Measurements from ENCODE around the gene TMEM250.

The TMEM250 gene

GRCh38 chr9:136121801-136122200 lies 3.1 kb upstream of the TMEM250 start:
- H2BK5ac ChIP-seq (ENCODE audit: low read depth, low read length, poor library complexity, severe bottlenecking), result no peak overlapping the region
- no peak overlapping the region for H3K23ac ChIP-seq (ENCODE audit: low read length in 2 of 2)
- peaks cover 0 to 4% of the 10 kb centered on the region in 2 experiments for H3K36me3 ChIP-seq (ENCODE audit: control insufficient read depth in 1 of 2, insufficient read depth in 2 of 2, low read depth in 1 of 2, low read length in 2 of 2)
- 93% methylated on average over 9 of the region's 9 CpGs for WGBS
- H3K27me3 ChIP-seq (ENCODE audit: control insufficient read depth in 1 of 2, insufficient read depth in 1 of 2, low read length in 2 of 2), result peaks cover 18 to 38% of the 10 kb centered on the region in 2 experiments
- H3K27ac ChIP-seq (ENCODE audit: low read length, poor library complexity, severe bottlenecking), result no peak overlapping the region
- H2BK120ac ChIP-seq (ENCODE audit: low read depth, low read length), result no peak overlapping the region
- no peak overlapping the region for H3K18ac ChIP-seq (ENCODE audit: low read depth in 1 of 2, low read length in 2 of 2)
- peaks cover 4% of the 10 kb centered on the region for H3K9me3 ChIP-seq (ENCODE audit: control insufficient read depth, low read length)
- H3K9ac ChIP-seq (ENCODE audit: low read length), result no peak overlapping the region
- peaks cover 5% of the 10 kb centered on the region for H3K79me1 ChIP-seq (replicated peaks; ENCODE audit: low read length, poor library complexity, severe bottlenecking)
- H3K4ac ChIP-seq (ENCODE audit: low read depth in 1 of 2, low read length in 2 of 2), result no peak overlapping the region
- no peak for DNase-seq
- H3K4me1 ChIP-seq (ENCODE audit: control insufficient read depth, insufficient read depth, low read depth, low read length), result peaks cover 28% of the 10 kb centered on the region
- H3K14ac ChIP-seq (ENCODE audit: low read length in 2 of 2), result no peak overlapping the region
- H3K4me2 ChIP-seq (ENCODE audit: low read length, poor library complexity, severe bottlenecking), result no peak overlapping the region
- H4K8ac ChIP-seq (ENCODE audit: low read length), result no peak overlapping the region
- H3K4me3 ChIP-seq (ENCODE audit: insufficient read depth in 1 of 2, low read depth in 1 of 2, low read length in 2 of 2), result no peak overlapping the region
- no peak overlapping the region for H4K91ac ChIP-seq (ENCODE audit: low read length)
- no peak overlapping the region for H2AFZ ChIP-seq (ENCODE audit: low read depth, low read length)
- no peak overlapping the region for H2BK15ac ChIP-seq (ENCODE audit: low read depth, poor library complexity, severe bottlenecking)
- no peak overlapping the region for H2BK12ac ChIP-seq (ENCODE audit: low read length in 2 of 2)
- no peak overlapping the region for H2AK5ac ChIP-seq (ENCODE audit: low read length, severe bottlenecking)

GRCh38 chr9:136120438-136120844 lies 1.8 kb upstream of the TMEM250 start:
- no peak for DNase-seq
- Histone ChIP-seq H2AK5ac (ENCODE audit: low read length, severe bottlenecking) (peak overlapping the region; percentile 23), H2BK12ac (ENCODE audit: low read length in 2 of 2) (peak overlapping the region in 1 of 2 experiments; percentile 64), H3K4me1 (ENCODE audit: control insufficient read depth, insufficient read depth, low read depth, low read length) (peaks cover 32% of the 10 kb centered on the region), H3K23ac (ENCODE audit: low read length in 2 of 2) (peak overlapping the region in 1 of 2 experiments; percentile 68), H2BK120ac (ENCODE audit: low read depth, low read length) (no peak overlapping the region), H3K27me3 (ENCODE audit: control insufficient read depth in 1 of 2, insufficient read depth in 1 of 2, low read length in 2 of 2) (peaks cover 18 to 24% of the 10 kb centered on the region in 2 experiments), H2AFZ (ENCODE audit: low read depth, low read length) (no peak overlapping the region), H3K4me2 (ENCODE audit: low read length, poor library complexity, severe bottlenecking) (no peak overlapping the region), H4K91ac (ENCODE audit: low read length) (peak overlapping the region; percentile 53), H3K79me1 (replicated peaks; ENCODE audit: low read length, poor library complexity, severe bottlenecking) (peaks cover 11% of the 10 kb centered on the region), H3K4me3 (ENCODE audit: insufficient read depth in 1 of 2, low read depth in 1 of 2, low read length in 2 of 2) (peak overlapping the region in 1 of 2 experiments; percentile 78), H2BK15ac (ENCODE audit: low read depth, poor library complexity, severe bottlenecking) (no peak overlapping the region), H3K36me3 (ENCODE audit: control insufficient read depth in 1 of 2, insufficient read depth in 2 of 2, low read depth in 1 of 2, low read length in 2 of 2) (peaks cover 10 to 18% of the 10 kb centered on the region in 2 experiments), H3K9ac (ENCODE audit: low read length) (peak overlapping the region; percentile 88), H3K4ac (ENCODE audit: low read depth in 1 of 2, low read length in 2 of 2) (no peak overlapping the region), H3K9me3 (ENCODE audit: control insufficient read depth, low read length) (peaks cover 4% of the 10 kb centered on the region), H2BK5ac (ENCODE audit: low read depth, low read length, poor library complexity, severe bottlenecking) (no peak overlapping the region), H4K8ac (ENCODE audit: low read length) (peak overlapping the region; percentile 19), H3K18ac (ENCODE audit: low read depth in 1 of 2, low read length in 2 of 2) (peak overlapping the region in 1 of 2 experiments; percentile 37), H3K14ac (ENCODE audit: low read length in 2 of 2) (peak overlapping the region in 1 of 2 experiments; percentile 41), H3K27ac (ENCODE audit: low read length, poor library complexity, severe bottlenecking) (no peak overlapping the region)
- WGBS, result 99% methylated on average over 18 of the region's 18 CpGs

- H3K4ac ChIP-seq (ENCODE audit: low read depth in 1 of 2, low read length in 2 of 2), result peak overlapping the region; percentile 75 to 83
- no peak overlapping the region for H2BK5ac ChIP-seq (ENCODE audit: low read depth, low read length, poor library complexity, severe bottlenecking)
- no peak overlapping the region for H2BK12ac ChIP-seq (ENCODE audit: low read length in 2 of 2)
- H3K79me1 ChIP-seq (replicated peaks; ENCODE audit: low read length, poor library complexity, severe bottlenecking), result peaks cover 12% of the 10 kb centered on the region
- peak overlapping the region; percentile 86 for H4K8ac ChIP-seq (ENCODE audit: low read length)
- peaks cover 1% of the 10 kb centered on the region for H3K9me3 ChIP-seq (ENCODE audit: control insufficient read depth, low read length)
- H4K91ac ChIP-seq (ENCODE audit: low read length), result peak overlapping the region; percentile 90
- H3K9ac ChIP-seq (ENCODE audit: low read length), result peak overlapping the region; percentile 88
- H3K18ac ChIP-seq (ENCODE audit: low read depth in 1 of 2, low read length in 2 of 2), result peak overlapping the region; percentile 84 to 92
- peak overlapping the region; percentile 78 for H3K4me2 ChIP-seq (ENCODE audit: low read length, poor library complexity, severe bottlenecking)
- peaks cover 17 to 19% of the 10 kb centered on the region in 2 experiments for H3K27me3 ChIP-seq (ENCODE audit: control insufficient read depth in 1 of 2, insufficient read depth in 1 of 2, low read length in 2 of 2)
- no peak for DNase-seq
- H2AK5ac ChIP-seq (ENCODE audit: low read length, severe bottlenecking), result peak overlapping the region; percentile 30
- WGBS, result 53% methylated on average over 11 of the region's 11 CpGs
- H2BK15ac ChIP-seq (ENCODE audit: low read depth, poor library complexity, severe bottlenecking), result peak overlapping the region; percentile 57
- no peak overlapping the region for H2AFZ ChIP-seq (ENCODE audit: low read depth, low read length)
- peak overlapping the region; percentile 92 for H2BK120ac ChIP-seq (ENCODE audit: low read depth, low read length)
- no peak overlapping the region for H3K14ac ChIP-seq (ENCODE audit: low read length in 2 of 2)
- peaks cover 16 to 23% of the 10 kb centered on the region in 2 experiments for H3K36me3 ChIP-seq (ENCODE audit: control insufficient read depth in 1 of 2, insufficient read depth in 2 of 2, low read depth in 1 of 2, low read length in 2 of 2)
- peak overlapping the region; percentile 23 for H3K27ac ChIP-seq (ENCODE audit: low read length, poor library complexity, severe bottlenecking)
- peak overlapping the region in 1 of 2 experiments; percentile 19 for H3K23ac ChIP-seq (ENCODE audit: low read length in 2 of 2)
- H3K4me1 ChIP-seq (ENCODE audit: control insufficient read depth, insufficient read depth, low read depth, low read length), result peaks cover 32% of the 10 kb centered on the region
- peak overlapping the region; percentile 78 to 90 for H3K4me3 ChIP-seq (ENCODE audit: insufficient read depth in 1 of 2, low read depth in 1 of 2, low read length in 2 of 2)
These were observed 1.3 kb upstream of the TMEM250 start for GRCh38 chr9:136119883-136120393.

GRCh38 chr9:136119061-136119882 lies 597 bp upstream of the TMEM250 start:
- Histone ChIP-seq H3K23ac (ENCODE audit: low read length in 2 of 2) (peak overlapping the region in 1 of 2 experiments; percentile 34), H3K4ac (ENCODE audit: low read depth in 1 of 2, low read length in 2 of 2) (peak overlapping the region; percentile 75 to 83), H3K18ac (ENCODE audit: low read depth in 1 of 2, low read length in 2 of 2) (peak overlapping the region; percentile 84 to 92), H4K8ac (ENCODE audit: low read length) (peak overlapping the region; percentile 86), H3K4me1 (ENCODE audit: control insufficient read depth, insufficient read depth, low read depth, low read length) (peaks cover 35% of the 10 kb centered on the region), H2BK15ac (ENCODE audit: low read depth, poor library complexity, severe bottlenecking) (peak overlapping the region; percentile 83), H3K14ac (ENCODE audit: low read length in 2 of 2) (peak overlapping the region in 1 of 2 experiments; percentile 36), H2BK120ac (ENCODE audit: low read depth, low read length) (peak overlapping the region; percentile 92), H3K79me1 (replicated peaks; ENCODE audit: low read length, poor library complexity, severe bottlenecking) (peaks cover 17% of the 10 kb centered on the region), H2BK5ac (ENCODE audit: low read depth, low read length, poor library complexity, severe bottlenecking) (no peak overlapping the region), H3K36me3 (ENCODE audit: control insufficient read depth in 1 of 2, insufficient read depth in 2 of 2, low read depth in 1 of 2, low read length in 2 of 2) (peaks cover 22 to 30% of the 10 kb centered on the region in 2 experiments), H2AFZ (ENCODE audit: low read depth, low read length) (no peak overlapping the region), H2BK12ac (ENCODE audit: low read length in 2 of 2) (no peak overlapping the region), H3K9me3 (ENCODE audit: control insufficient read depth, low read length) (no peaks in the 10 kb centered on the region), H2AK5ac (ENCODE audit: low read length, severe bottlenecking) (peak overlapping the region; percentile 30), H3K27me3 (ENCODE audit: control insufficient read depth in 1 of 2, insufficient read depth in 1 of 2, low read length in 2 of 2) (peaks cover 11 to 13% of the 10 kb centered on the region in 2 experiments), H3K4me3 (ENCODE audit: insufficient read depth in 1 of 2, low read depth in 1 of 2, low read length in 2 of 2) (peak overlapping the region; percentile 78 to 90), H3K9ac (ENCODE audit: low read length) (peak overlapping the region; percentile 88), H3K27ac (ENCODE audit: low read length, poor library complexity, severe bottlenecking) (peak overlapping the region; percentile 23), H3K4me2 (ENCODE audit: low read length, poor library complexity, severe bottlenecking) (peak overlapping the region; percentile 78), H4K91ac (ENCODE audit: low read length) (peak overlapping the region; percentile 90)
- under 1% methylated on average over 48 of the region's 64 CpGs for WGBS
- DNase-seq, result peak; percentile 68
